Activated CD4-positive, alpha-beta T cell treated with anti-CD3 and anti-CD28 coated beads, Interleukin-2, amount 50 U/mL, for 24 hours (primary cell): ENCODE results near the gene RBM19.

Experiments used
- DNase-seq, 2 donors: peaks; one replicate each; pipeline ENCODE4 v3.0.0-alpha.2; 2020; ENCODE audit warnings: low read depth in 1 of 2, low spot score in 1 of 2

The RBM19 gene

DNA sequence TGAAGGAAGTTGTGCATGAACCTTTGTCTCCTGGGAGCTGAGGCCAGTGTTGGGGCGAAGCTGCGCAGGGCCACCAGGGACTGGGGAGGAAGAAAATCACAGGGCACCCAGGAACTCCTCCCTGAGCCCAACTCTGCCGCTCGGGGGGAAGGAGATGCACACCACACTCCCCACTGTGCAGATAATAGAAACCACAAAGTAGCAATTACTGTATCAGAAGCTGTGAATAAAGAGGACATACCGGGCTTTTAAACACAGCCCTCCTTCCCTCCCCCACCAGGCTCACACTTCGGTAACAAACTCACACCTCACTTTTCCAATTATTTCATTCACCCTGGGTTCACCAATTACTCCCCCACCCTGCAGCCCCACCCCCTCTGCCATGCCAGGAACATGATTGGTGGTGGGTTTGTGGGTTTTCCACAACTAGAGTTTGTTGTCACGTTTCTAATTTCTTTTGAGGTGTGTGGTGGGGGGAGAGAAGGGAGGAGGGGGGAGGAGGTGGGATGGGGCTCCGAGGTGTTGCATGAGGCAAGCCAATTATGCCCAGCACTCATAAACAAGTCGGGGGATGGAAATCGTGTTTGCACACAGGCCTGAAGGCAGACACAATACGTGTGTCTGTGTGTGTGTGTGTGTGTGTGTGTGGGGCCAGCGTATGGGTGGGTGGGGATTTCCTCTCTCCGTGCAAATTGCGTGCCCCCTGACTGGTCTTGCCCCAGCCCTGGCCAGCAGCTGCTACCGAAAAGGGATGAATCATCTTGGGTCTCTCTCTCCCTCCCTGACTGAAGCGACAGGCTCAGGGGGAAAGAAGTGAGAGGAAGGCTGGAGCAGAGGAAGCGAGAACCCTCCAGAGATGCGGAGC lies 103.3 kb downstream of the RBM19 start:
- DNase-seq, result no peak

DNA sequence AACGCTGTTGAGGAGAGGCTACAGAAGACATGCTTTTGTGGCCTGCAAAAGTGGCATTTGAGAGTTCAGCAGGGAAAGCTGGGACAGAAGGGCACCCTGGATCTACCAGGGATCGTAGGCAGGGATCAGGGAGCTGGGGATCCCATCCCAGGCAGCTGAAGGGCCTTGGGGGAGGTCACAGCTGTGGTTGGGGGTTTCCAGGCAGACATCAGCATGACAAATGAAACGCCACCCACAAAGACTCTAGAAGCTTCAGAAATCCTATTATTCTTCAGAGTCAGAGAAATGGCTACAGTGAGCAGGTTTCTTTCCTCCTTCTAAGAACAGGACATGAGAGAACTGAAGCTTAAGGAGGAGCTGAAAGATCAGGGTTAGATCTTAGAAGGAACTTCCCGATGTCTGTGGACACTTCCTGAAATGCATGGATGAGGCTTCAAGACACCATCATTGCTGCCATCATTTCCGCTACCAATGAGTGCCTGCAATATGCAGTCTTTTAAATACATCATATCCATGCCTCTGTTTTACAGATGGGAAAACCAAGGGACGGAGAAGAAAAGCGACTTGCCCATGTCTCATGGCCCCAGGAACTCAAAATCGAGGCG lies 104.3 kb downstream of the RBM19 start:
- no peak for DNase-seq

DNA sequence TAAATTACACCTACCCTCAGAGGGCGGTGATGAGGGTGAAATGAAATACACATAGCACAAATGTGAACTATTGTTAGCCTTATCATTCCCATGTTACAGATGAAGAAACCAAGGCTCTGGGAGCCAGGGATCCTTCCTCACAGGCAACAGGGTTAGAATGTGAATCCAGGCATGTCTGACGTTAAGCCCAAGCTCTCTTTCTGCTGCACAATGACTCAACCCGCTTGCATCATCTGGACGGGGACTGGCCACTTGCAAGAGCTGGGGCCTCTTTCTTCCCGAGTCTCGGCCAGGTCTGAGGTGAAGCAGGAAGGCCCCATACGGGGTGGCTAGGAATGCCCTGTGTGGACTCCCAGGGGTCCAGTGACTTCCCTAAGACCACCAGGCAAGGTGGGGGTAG lies 105.2 kb downstream of the RBM19 start:
- no peak for DNase-seq

DNA sequence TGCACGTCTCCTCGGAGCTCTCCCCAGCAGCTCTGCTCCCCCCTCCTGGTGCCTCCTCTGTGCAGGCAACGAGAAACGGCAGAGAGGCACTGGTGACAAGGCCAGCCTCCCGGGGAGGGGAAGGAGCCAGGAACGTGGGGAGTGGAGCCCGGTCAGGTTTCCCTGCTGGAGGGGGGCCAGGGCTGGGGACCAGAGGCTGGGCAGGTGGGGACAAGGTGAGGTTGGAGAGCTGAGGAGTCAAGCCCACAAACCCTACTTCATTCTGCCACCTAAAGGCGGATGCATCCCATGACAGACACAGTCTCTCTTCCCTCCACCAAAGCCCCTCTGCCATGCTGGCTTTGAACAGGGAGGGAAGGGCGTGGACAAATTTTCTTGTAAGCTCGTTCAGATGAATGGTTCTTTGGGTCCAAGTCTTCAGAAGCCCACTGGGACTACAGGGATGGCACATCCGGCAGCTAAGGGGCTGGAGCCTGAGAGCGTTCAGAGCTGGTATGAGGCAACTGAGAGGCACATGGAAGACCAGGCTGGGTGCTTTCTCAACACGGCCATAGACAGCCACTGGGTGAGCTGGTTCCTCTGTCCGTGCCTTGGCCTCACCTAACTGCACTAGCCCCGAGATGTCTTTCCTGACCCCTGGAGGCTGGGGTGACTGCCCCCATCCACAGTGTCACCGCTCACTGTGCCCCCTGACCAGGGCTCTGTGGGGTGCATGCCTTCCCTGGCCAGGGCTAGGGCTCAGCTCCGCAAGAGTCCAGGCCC lies 105.9 kb downstream of the RBM19 start:
- DNase-seq, result no peak

DNA sequence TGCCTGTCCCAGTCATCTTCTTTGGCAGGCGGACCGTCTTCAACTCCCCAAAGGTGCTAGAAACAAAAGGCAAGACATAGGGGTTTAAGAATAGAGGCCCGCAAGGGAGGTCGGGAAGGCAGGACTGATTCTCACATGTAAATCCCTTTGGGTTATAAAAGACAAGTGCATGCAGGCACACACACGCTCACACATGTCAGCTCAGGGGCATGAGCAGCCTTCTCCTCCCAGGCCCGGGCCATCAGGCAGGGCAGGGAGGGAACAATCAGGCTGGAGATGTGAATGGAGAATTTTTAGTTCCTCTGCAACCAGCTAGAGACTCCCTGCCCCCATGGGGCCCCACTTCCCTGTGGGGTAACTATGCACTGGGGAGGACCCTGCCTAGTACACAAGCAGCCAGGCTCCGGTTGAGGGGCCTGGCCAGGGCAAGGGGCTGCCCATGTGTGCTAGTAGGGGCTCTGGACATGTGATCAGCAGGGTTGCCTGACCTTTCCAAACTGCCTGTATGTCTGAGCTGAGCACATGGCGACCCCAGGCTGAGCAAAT lies 107.2 kb downstream of the RBM19 start:
- no peak for DNase-seq

DNA sequence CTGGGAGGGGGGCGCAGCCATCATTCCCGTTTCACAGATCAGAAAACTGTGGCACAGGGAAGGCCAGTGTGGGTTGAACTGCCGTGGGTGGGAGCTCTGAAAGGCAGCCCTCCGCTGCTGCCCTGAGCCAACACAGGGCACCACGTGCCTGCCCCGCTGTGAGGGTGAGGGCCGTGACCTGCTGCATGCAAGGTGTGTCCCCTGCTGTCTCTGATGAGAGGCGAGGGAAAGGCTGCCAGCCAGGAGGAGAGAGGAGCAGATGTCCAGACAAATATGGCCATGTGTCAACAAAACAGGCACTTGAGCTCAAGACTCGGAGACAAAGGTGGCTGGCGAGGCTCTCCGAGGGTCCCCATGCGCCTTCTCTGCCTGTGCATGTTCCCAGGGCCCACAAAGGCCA lies 108.8 kb downstream of the RBM19 start:
- DNase-seq, result no peak

DNA sequence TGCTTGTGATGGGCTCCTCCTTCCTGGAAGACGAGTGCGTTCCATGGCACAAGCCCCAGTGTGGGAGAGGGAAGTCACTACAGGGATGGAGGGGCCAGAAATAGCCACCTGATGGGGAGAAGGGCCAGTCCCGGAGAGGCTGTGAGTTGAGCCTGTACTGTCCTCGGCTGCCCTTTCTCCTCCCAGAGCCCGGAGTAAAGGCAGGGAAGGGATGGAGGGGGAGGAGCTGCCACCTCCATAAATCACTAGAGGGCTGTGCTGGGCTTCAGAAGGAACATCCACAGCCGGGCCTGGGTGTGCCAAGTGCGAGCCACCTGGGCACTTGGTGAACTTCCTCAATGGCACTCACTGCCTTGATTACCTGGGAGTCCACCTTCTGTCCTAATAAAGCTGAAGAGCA lies 110.1 kb downstream of the RBM19 start:
- no peak for DNase-seq

DNA sequence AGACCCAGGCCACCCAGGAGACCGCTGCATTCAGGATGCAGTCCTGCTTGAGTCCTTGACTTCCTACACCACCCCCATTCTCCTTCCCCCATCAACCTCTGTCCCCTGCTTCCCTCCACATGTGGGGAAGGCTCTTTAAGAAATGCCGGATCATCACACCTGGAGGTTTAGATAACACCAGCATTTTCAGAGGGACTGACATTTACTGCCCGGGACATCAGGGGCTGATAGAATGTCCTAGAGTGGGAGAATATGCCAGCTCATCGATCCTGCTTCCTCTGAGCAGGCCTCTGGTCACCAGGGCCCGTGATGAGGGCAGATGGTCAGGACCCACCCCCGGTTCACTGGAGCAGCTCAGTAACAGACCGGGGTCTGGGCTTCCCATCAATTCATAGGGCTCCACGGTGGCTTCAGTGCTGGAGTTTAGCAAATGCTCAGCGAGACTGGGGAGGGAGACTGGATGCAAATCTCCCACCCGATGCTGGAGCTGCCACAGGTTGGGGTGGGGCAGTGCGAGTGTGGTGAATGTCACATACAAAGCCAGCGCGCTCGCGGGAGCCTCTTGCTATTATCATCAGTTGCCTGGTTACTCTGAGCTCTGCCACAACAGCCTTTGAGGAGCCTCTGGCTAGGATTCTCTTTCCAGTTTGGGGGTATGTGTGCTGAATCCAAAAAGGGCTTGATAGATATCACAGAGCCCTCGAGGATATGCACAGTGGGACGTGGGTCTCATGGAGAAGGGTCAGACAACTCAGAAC lies 111.6 kb downstream of the RBM19 start:
- DNase-seq, result no peak

DNA sequence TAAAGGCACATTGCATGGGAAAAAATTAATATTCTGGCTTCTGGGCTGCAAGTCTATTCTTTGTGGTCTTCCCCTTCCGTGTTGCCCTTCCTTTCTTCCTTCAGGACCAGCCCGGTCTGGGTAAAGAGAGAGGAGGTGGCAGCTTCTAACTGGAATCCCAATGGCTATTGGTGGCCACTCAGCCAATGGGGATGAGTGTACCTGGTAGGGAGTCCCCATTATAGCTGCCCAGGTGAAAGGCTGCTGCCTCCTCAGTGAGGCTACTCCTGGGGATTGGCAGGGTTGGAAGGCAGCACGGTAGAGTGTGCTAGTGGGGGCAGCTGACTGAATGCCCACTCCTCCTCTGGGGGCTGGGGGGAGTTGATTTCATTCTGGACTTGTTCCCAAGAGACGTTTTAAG lies 112.6 kb downstream of the RBM19 start:
- DNase-seq, result no peak

DNA sequence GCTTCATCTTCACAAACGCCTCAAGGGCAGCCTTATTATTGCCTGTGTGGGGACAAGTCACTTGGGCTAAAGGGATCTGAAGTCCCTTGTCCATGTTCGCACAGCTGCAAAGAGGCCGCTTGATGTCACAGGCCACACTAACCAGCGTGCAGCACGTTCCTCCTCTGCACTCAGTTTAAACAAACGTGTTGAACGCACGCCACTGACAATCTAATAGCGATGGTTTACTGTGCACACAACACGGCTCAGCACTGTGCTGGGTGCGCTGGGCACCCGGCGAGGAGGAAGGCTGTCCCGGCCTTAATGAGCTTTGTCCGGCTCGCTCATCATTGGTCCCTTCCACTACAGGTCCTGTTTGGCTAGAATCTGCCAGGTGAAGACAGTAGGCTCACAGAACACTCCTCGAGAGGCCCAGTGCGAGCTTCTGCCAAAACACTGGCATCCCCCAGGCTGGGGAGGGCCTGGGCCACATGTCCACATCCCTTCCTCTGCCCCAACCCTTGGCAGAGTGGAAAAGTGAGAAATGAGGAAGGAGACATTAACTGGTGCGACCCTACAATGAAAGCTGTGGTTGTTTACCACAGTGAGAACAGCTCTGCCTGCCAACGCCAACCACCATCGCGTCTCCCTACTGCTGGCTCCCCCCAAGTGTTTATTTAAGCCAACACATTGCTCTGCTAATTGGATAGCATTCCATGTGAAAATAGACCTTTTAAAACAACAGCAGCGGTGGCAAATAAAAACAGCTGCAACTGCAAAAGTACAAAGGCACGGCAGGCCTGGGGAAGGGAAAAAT lies 113.2 kb downstream of the RBM19 start:
- DNase-seq, result no peak

DNA sequence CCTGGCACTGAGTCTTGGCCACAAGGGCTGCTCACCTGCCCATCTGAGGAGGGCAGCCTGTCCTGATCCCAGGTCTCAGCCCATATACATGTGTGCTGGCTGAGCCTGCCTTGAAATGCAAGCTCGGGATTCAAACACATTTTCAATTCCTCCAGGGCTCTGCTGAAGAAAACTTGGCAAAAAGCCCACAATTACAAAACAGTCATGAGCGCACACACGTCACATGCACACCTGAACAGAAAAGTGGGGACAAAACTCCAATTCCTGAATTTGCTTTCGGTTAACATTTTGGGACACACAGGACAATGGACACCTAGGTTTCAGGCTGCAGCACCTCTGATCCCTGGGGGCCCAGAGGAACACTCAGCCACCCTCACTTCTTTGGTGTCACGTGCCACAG lies 113.9 kb downstream of the RBM19 start:
- DNase-seq, result no peak

DNA sequence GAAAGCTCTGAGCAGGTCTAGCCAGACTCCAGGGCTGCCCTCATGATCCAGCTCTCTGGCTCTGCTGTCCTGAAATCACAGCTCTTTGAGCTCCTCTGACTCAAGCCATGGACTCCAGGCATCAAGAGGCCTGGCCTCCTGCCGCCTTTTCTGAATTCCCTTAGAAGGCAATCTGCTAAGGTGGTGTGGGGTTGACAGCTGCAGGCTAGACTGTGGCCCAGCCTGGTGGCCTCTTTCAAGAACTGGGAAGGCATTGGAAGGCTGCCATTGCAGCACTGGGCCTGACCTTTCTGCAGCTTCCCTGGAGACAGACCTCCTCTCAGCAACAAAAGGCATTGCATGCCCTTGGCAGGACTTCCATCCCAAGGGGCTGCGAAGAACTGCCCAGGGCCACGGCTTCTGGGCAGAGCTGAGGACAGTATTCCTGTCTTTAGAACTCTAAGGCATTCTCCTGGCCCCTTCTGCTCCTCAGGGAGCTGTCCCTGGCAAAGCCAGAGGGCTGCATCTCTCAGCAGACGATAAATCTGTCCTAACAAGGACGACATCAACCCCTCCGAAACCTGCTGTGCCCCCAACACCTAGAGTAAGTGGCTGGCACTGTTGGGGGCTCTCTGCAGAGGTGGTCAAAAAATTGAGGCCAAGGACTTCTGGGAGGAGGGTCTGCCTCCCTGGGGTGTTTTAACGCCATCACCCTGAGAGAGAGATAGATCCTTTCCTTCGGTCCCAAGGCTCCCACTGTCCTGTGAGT lies 115.6 kb downstream of the RBM19 start:
- no peak for DNase-seq

DNA sequence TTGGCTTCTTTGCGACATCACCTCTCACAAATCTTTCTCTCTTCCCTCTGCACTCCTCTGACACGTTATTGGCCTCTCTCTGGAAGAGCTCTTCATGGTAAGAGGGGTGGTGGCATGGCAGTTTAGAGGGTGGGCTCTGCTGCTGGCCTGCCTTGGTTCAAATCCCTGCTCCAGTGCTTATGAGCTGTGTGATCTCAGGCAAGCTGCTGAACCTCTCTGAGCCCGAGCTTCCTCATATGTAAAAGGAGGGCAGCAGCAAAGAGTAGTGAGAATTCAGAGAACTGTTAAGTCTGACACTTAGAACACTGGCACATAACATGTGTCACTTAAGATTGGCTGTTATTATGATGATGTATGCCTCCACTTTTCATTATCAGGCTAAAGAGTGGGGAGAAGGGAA lies 118.3 kb downstream of the RBM19 start:
- no peak for DNase-seq

DNA sequence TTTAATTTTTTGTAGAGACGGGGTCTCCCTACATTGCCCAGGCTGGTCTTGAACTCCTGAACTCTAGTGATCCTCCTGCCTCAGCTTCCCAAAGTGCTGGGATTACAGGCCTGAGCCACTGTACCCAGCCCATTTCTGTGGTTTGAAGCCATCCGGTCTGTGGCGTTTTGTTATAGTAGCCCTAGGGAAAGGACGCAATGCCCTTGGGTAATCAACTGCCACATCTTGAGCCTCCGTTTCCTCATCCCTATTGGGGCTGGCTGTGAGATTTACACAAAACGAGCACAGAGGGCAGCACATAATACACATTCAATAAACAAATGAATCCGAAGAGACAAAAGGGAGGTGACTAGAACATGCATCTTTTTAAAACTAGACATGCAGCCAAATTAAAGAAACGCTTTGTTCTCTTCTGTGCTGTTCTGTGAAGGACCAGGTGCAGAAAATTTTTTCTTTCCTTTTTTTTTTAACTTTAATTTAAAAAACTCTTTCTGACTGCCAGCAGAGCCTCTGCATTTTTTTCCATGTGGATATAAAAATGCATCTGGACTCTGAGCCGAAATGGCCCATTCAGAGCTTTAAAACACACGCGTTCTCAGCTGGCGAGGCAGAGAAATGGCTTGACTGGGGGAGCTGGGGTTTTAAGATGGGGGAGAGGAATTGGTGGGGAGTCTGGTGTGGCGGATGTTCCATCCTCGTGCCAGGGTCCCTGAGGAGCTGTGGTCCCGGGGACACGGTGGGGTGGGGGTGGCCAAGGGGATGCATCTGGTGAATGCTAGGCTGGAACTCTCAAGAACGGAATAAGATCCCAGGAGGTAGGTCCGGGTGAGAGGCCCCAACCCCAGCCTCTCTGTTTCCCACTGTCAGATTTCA lies 119.0 kb downstream of the RBM19 start:
- DNase-seq, result no peak

DNA sequence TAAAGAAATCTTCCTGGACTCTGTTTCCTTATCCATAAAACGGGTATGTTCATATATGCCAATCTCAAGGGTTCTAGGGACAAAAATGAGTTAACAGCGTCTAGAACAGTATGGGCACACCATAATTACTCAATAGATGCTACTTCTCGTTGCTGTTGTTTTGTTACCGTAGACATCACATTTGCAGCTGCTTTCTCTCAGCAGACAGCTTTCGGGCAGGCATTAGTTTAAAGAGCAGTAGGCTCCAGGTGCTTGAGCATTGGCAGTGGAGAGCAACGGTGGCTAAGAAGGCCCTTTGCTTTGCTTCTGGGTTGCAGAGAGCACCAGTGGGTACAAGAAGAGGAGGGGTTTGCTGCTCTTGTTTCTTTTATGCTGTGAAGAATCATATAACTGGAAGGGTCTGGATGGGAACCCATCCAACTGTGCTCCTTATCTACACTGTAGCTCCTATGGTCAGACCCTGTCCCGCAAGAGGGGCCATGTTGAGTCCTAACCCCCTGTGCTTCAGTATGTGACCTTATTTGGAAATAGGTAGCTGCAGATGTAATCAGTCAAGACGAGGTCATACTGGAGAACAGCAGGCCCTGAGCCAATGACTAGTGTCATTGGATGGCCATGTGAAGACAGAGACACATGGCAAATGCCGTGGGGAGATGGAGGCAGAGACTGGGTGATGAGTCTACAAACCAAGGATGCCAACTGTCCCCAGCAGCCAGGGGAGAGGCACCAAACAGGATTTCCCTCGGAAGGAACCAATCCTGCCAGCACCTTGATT lies 120.0 kb downstream of the RBM19 start:
- DNase-seq, result no peak

DNA sequence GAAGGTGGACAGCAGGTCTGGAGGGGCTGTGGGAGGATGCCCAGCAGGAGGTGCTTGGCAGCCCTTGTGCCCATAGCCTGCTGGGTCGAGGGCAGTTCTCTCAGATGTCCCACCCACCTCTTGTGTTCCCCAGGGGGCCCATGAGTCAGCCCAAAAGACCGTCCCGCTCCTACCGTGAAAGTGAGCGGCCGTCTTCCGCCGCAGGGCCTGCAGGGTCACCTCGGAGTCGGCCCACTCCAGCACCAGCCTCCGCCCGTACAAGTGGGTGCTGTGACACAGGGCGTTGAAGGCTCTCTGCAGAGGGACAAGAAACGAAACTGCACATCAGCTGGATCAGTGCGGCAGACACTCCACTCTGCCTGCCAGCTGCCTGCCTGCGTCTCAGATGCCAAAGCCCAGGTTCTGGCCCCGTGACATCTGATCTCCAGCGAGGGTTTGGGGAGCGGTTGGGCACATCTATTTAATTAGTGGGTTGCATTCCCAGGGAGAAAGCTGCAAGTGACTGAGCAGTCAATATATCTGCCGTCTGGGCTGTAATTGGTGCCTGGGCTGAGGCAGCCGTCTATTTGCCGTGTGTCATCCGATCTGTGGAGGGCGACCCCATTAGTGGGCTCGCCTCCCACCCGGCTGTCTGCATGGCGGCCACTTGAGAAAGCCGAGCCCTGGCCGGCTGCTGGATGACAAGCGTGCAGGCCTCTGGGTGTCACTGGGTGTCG lies 121.5 kb downstream of the RBM19 start:
- DNase-seq, result no peak

DNA sequence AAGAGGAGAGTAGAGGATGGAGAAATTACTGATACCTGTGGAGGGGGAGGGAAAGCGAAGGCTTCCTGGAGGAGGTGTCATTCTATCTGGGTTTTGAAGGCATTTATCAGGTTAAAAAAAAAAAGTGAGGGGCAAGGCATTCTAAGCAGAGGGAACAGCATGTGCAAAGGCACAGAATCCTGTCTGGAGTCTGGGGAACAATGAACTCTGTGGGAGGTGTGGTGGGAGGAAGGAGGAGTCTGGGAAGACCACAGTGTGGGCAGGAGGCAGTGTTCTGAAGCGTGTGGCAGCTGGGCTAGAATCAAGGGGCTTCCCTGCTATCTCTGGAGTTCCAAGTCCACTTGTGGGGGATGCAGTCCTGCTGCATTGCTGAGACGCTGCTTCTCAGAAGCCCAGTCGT lies 123.4 kb downstream of the RBM19 start:
- DNase-seq, result no peak
